ENCODE data around the gene GABRG3. TPM values are rescaled to one million over a fixed set of nuclear protein-coding genes. Genes with fewer than 3 reads are reported as not detected.

Gene GABRG3
- total and polyA plus RNA-seq, 2 experiments from 2014 or later = 0.10 to 1.4 TPM

- H3K27ac ChIP-seq (ENCODE audit: low read depth) = no peak overlapping the region
- no peaks in the 10 kb centered on the region for H4K20me1 ChIP-seq (replicated peaks; ENCODE audit: insufficient read depth)
- Mint-ChIP-seq H3K27ac (no peak overlapping the region), H3K9me3 (peaks cover 24% of the 10 kb centered on the region), H3K4me3 (no peak overlapping the region), H3K4me1 (no peaks in the 10 kb centered on the region), H3K27me3 (ENCODE audit: insufficient read depth, low read depth, poor library complexity) (peaks cover 5% of the 10 kb centered on the region), H3K36me3 (ENCODE audit: low read depth) (peaks cover 10% of the 10 kb centered on the region; the same call in 2 of the 3 replicates)
- H3K4me3 ChIP-seq = no peak overlapping the region
- no peaks in the 10 kb centered on the region for H3K4me1 ChIP-seq (ENCODE audit: insufficient read depth)
- no peaks in the 10 kb centered on the region for H3K79me2 ChIP-seq (replicated peaks; ENCODE audit: insufficient read depth)
- no peaks in the 10 kb centered on the region for H3K27me3 ChIP-seq (ENCODE audit: insufficient read depth)
- no peak overlapping the region for H2AFZ ChIP-seq
- no peaks in the 10 kb centered on the region for H3F3A ChIP-seq (replicated peaks; ENCODE audit: low read depth)
- TF ChIP-seq NANOG (IDR thresholded peaks at IDR 0.05; ENCODE audit: borderline replicate concordance) (no peak), POLR2AphosphoS5 (IDR thresholded peaks at IDR 0.05; ENCODE audit: low read depth) (no peak), EZH2 (IDR thresholded peaks at IDR 0.05; ENCODE audit: low read depth, unreplicated experiment) (no peak), STAT1 (IDR thresholded peaks at IDR 0.05; ENCODE audit: unreplicated experiment) (no peak), CREB1 (CRISPR knock-in tag; IDR thresholded peaks at IDR 0.05; ENCODE audit: low read depth) (no peak), ZNF331 (CRISPR knock-in tag; IDR thresholded peaks at IDR 0.05; ENCODE audit: low read depth) (no peak), EZH2phosphoT487 (IDR thresholded peaks at IDR 0.05; ENCODE audit: unreplicated experiment) (no peak), JUNB (IDR thresholded peaks at IDR 0.05; ENCODE audit: unreplicated experiment) (no peak), ZNF114 (CRISPR knock-in tag; IDR thresholded peaks at IDR 0.05) (no peak)
- TF ChIP-seq, protein P1, sequence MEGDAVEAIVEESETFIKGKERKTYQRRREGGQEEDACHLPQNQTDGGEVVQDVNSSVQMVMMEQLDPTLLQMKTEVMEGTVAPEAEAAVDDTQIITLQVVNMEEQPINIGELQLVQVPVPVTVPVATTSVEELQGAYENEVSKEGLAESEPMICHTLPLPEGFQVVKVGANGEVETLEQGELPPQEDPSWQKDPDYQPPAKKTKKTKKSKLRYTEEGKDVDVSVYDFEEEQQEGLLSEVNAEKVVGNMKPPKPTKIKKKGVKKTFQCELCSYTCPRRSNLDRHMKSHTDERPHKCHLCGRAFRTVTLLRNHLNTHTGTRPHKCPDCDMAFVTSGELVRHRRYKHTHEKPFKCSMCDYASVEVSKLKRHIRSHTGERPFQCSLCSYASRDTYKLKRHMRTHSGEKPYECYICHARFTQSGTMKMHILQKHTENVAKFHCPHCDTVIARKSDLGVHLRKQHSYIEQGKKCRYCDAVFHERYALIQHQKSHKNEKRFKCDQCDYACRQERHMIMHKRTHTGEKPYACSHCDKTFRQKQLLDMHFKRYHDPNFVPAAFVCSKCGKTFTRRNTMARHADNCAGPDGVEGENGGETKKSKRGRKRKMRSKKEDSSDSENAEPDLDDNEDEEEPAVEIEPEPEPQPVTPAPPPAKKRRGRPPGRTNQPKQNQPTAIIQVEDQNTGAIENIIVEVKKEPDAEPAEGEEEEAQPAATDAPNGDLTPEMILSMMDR (conservative IDR thresholded peaks at IDR 0.05; ENCODE audit: low read depth in 2 of 2) = no peak
- TF ChIP-seq, protein P2, sequence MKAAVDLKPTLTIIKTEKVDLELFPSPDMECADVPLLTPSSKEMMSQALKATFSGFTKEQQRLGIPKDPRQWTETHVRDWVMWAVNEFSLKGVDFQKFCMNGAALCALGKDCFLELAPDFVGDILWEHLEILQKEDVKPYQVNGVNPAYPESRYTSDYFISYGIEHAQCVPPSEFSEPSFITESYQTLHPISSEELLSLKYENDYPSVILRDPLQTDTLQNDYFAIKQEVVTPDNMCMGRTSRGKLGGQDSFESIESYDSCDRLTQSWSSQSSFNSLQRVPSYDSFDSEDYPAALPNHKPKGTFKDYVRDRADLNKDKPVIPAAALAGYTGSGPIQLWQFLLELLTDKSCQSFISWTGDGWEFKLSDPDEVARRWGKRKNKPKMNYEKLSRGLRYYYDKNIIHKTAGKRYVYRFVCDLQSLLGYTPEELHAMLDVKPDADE (IDR thresholded peaks at IDR 0.05) = no peak
- TF ChIP-seq, protein P3, sequence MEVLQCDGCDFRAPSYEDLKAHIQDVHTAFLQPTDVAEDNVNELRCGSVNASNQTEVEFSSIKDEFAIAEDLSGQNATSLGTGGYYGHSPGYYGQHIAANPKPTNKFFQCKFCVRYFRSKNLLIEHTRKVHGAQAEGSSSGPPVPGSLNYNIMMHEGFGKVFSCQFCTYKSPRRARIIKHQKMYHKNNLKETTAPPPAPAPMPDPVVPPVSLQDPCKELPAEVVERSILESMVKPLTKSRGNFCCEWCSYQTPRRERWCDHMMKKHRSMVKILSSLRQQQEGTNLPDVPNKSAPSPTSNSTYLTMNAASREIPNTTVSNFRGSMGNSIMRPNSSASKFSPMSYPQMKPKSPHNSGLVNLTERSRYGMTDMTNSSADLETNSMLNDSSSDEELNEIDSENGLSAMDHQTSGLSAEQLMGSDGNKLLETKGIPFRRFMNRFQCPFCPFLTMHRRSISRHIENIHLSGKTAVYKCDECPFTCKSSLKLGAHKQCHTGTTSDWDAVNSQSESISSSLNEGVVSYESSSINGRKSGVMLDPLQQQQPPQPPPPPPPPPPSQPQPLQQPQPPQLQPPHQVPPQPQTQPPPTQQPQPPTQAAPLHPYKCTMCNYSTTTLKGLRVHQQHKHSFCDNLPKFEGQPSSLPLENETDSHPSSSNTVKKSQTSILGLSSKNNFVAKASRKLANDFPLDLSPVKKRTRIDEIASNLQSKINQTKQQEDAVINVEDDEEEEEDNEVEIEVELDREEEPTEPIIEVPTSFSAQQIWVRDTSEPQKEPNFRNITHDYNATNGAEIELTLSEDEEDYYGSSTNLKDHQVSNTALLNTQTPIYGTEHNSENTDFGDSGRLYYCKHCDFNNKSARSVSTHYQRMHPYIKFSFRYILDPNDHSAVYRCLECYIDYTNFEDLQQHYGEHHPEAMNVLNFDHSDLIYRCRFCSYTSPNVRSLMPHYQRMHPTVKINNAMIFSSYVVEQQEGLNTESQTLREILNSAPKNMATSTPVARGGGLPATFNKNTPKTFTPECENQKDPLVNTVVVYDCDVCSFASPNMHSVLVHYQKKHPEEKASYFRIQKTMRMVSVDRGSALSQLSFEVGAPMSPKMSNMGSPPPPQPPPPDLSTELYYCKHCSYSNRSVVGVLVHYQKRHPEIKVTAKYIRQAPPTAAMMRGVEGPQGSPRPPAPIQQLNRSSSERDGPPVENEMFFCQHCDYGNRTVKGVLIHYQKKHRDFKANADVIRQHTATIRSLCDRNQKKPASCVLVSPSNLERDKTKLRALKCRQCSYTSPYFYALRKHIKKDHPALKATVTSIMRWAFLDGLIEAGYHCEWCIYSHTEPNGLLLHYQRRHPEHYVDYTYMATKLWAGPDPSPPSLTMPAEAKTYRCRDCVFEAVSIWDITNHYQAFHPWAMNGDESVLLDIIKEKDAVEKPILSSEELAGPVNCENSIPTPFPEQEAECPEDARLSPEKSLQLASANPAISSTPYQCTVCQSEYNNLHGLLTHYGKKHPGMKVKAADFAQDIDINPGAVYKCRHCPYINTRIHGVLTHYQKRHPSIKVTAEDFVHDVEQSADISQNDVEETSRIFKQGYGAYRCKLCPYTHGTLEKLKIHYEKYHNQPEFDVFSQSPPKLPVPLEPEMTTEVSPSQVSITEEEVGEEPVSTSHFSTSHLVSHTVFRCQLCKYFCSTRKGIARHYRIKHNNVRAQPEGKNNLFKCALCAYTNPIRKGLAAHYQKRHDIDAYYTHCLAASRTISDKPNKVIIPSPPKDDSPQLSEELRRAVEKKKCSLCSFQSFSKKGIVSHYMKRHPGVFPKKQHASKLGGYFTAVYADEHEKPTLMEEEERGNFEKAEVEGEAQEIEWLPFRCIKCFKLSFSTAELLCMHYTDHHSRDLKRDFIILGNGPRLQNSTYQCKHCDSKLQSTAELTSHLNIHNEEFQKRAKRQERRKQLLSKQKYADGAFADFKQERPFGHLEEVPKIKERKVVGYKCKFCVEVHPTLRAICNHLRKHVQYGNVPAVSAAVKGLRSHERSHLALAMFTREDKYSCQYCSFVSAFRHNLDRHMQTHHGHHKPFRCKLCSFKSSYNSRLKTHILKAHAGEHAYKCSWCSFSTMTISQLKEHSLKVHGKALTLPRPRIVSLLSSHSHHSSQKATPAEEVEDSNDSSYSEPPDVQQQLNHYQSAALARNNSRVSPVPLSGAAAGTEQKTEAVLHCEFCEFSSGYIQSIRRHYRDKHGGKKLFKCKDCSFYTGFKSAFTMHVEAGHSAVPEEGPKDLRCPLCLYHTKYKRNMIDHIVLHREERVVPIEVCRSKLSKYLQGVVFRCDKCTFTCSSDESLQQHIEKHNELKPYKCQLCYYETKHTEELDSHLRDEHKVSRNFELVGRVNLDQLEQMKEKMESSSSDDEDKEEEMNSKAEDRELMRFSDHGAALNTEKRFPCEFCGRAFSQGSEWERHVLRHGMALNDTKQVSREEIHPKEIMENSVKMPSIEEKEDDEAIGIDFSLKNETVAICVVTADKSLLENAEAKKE (CRISPR knock-in tag; IDR thresholded peaks at IDR 0.05) = no peak
- TF ChIP-seq, protein P4, sequence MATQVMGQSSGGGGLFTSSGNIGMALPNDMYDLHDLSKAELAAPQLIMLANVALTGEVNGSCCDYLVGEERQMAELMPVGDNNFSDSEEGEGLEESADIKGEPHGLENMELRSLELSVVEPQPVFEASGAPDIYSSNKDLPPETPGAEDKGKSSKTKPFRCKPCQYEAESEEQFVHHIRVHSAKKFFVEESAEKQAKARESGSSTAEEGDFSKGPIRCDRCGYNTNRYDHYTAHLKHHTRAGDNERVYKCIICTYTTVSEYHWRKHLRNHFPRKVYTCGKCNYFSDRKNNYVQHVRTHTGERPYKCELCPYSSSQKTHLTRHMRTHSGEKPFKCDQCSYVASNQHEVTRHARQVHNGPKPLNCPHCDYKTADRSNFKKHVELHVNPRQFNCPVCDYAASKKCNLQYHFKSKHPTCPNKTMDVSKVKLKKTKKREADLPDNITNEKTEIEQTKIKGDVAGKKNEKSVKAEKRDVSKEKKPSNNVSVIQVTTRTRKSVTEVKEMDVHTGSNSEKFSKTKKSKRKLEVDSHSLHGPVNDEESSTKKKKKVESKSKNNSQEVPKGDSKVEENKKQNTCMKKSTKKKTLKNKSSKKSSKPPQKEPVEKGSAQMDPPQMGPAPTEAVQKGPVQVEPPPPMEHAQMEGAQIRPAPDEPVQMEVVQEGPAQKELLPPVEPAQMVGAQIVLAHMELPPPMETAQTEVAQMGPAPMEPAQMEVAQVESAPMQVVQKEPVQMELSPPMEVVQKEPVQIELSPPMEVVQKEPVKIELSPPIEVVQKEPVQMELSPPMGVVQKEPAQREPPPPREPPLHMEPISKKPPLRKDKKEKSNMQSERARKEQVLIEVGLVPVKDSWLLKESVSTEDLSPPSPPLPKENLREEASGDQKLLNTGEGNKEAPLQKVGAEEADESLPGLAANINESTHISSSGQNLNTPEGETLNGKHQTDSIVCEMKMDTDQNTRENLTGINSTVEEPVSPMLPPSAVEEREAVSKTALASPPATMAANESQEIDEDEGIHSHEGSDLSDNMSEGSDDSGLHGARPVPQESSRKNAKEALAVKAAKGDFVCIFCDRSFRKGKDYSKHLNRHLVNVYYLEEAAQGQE (IDR thresholded peaks at IDR 0.05; ENCODE audit: unreplicated experiment) = no peak
- peaks cover 5% of the 10 kb centered on the region; the same call in 1 of the 2 replicates for H3K9me2 ChIP-seq (ENCODE audit: insufficient read depth)
- peaks cover 10% of the 10 kb centered on the region for H3K36me3 ChIP-seq (ENCODE audit: insufficient read depth)
- no peak for DNase-seq (ENCODE audit: low spot score)
- ATAC-seq = no peak
- H3K4me2 ChIP-seq = no peak overlapping the region
These were observed 462.6 kb downstream of the GABRG3 start for GRCh38 chr15:27433604-27434003.

All from GM23338 (cell line).